ENCODE measurements around the gene NR5A2.

The NR5A2 gene

GRCh38 chr1:200075938-200076546 is 48.5 kb downstream of the NR5A2 start:
- TF ChIP-seq FOXP2 (optimal IDR thresholded peaks at IDR 0.05; ENCODE audit: borderline replicate concordance, extremely low read depth, extremely low read length, insufficient read depth) (no peak), POLR2AphosphoS5 (IDR thresholded peaks at IDR 0.05; ENCODE audit: low read depth, low read length) (no peak), TAF1 (IDR thresholded peaks at IDR 0.05; ENCODE audit: borderline replicate concordance, insufficient read depth, low read length) (no peak), SIN3A (IDR thresholded peaks at IDR 0.05; ENCODE audit: borderline replicate concordance, insufficient read depth, low read length) (no peak), REST (IDR thresholded peaks at IDR 0.05; ENCODE audit: insufficient read depth in 1 of 2, low read depth in 2 of 2, low read length in 2 of 2) (no peak)

GRCh38 chr1:200079232-200079940 is 51.9 kb downstream of the NR5A2 start:
- TF ChIP-seq REST (IDR thresholded peaks at IDR 0.05; ENCODE audit: insufficient read depth in 1 of 2, low read depth in 2 of 2, low read length in 2 of 2) (no peak), POLR2AphosphoS5 (IDR thresholded peaks at IDR 0.05; ENCODE audit: low read depth, low read length) (no peak), FOXP2 (optimal IDR thresholded peaks at IDR 0.05; ENCODE audit: borderline replicate concordance, extremely low read depth, extremely low read length, insufficient read depth) (no peak), TAF1 (IDR thresholded peaks at IDR 0.05; ENCODE audit: borderline replicate concordance, insufficient read depth, low read length) (no peak), SIN3A (IDR thresholded peaks at IDR 0.05; ENCODE audit: borderline replicate concordance, insufficient read depth, low read length) (no peak)

GRCh38 chr1:200081151-200081968 is 53.9 kb downstream of the NR5A2 start:
- no peak for TF ChIP-seq TAF1 (IDR thresholded peaks at IDR 0.05; ENCODE audit: borderline replicate concordance, insufficient read depth, low read length)
- TF ChIP-seq FOXP2 (optimal IDR thresholded peaks at IDR 0.05; ENCODE audit: borderline replicate concordance, extremely low read depth, extremely low read length, insufficient read depth), result no peak
- no peak for TF ChIP-seq POLR2AphosphoS5 (IDR thresholded peaks at IDR 0.05; ENCODE audit: low read depth, low read length)
- no peak for TF ChIP-seq REST (IDR thresholded peaks at IDR 0.05; ENCODE audit: insufficient read depth in 1 of 2, low read depth in 2 of 2, low read length in 2 of 2)
- no peak for TF ChIP-seq SIN3A (IDR thresholded peaks at IDR 0.05; ENCODE audit: borderline replicate concordance, insufficient read depth, low read length)

GRCh38 chr1:200081969-200082245 is 54.4 kb downstream of the NR5A2 start:
- TF ChIP-seq REST (IDR thresholded peaks at IDR 0.05; ENCODE audit: insufficient read depth in 1 of 2, low read depth in 2 of 2, low read length in 2 of 2) (no peak), POLR2AphosphoS5 (IDR thresholded peaks at IDR 0.05; ENCODE audit: low read depth, low read length) (no peak)

All from PFSK-1 (cell line).